Measurements from ENCODE around the gene LAPTM5. TPM values are rescaled to one million over a fixed set of nuclear protein-coding genes. Genes with fewer than 3 reads are reported as not detected.

LAPTM5 gene
- total RNA-seq, 1 experiment from 2014 or later = 1.9 TPM

GRCh38 chr1:30731806-30732276 lies 25.7 kb downstream of the LAPTM5 start:
- in situ Hi-C loops (cut with HindIII; ENCODE audit: low pct_unique_long_range_greater_than_20kb, low sequenced_read_pairs) (no loop called here), intact Hi-C loops (cut with micrococcal nuclease; ENCODE audit: unreplicated experiment) (no loop called here)
- no peak for ATAC-seq
- Histone ChIP-seq H3K27ac (ENCODE audit: low read length) (no peak overlapping the region), H3K36me3 (ENCODE audit: control insufficient read depth, insufficient read depth, low read length) (no peaks in the 10 kb centered on the region), H3K4me1 (ENCODE audit: control insufficient read depth, insufficient read depth, low read length) (no peaks in the 10 kb centered on the region), H3K4me3 (ENCODE audit: low read depth in 2 of 2, low read length in 2 of 2) (no peak overlapping the region), H3K27me3 (ENCODE audit: control insufficient read depth, insufficient read depth, low read length) (no peaks in the 10 kb centered on the region), H3K9me3 (ENCODE audit: control insufficient read depth, insufficient read depth, low read depth, low read length) (no peaks in the 10 kb centered on the region)
- no TSS peak for BruUV-seq (replicated peaks)
- CTCF ChIA-PET = no interaction called here
- TF ChIP-seq REST (IDR thresholded peaks at IDR 0.05; ENCODE audit: insufficient read depth in 1 of 2, low read depth in 2 of 2, low read length in 1 of 2) = no peak
- no peak for TF ChIP-seq CTCF (IDR thresholded peaks at IDR 0.05)
- no peak for TF ChIP-seq TCF7L2 (IDR thresholded peaks at IDR 0.05; ENCODE audit: low read depth, low read length)
- no peak for TF ChIP-seq POLR2AphosphoS5 (IDR thresholded peaks at IDR 0.05; ENCODE audit: low read depth, low read length)
- no peak for TF ChIP-seq SIN3A (IDR thresholded peaks at IDR 0.05; ENCODE audit: borderline replicate concordance, insufficient read depth, low read depth, low read length)
- POLR2A ChIA-PET = interaction anchor here (0.6 kb wide), 1 partner anchor 323 kb away, joined by 12 read pairs; no protein-coding TSS in a partner anchor
- DNase-seq (ENCODE audit: low read depth, low spot score) = no peak

GRCh38 chr1:30731109-30731805 lies 26.3 kb downstream of the LAPTM5 start:
- ATAC-seq (no peak), DNase-seq (ENCODE audit: low read depth, low spot score) (no peak)
- no TSS peak for BruUV-seq (replicated peaks)
- POLR2A ChIA-PET = interaction anchor here (0.6 kb wide), 1 partner anchor 323 kb away, joined by 12 read pairs; no protein-coding TSS in a partner anchor
- no peak for TF ChIP-seq TCF7L2 (IDR thresholded peaks at IDR 0.05; ENCODE audit: low read depth, low read length)
- TF ChIP-seq REST (IDR thresholded peaks at IDR 0.05; ENCODE audit: insufficient read depth in 1 of 2, low read depth in 2 of 2, low read length in 1 of 2) = no peak
- TF ChIP-seq SIN3A (IDR thresholded peaks at IDR 0.05; ENCODE audit: borderline replicate concordance, insufficient read depth, low read depth, low read length) = no peak
- no peak for TF ChIP-seq CTCF (IDR thresholded peaks at IDR 0.05)
- TF ChIP-seq POLR2AphosphoS5 (IDR thresholded peaks at IDR 0.05; ENCODE audit: low read depth, low read length) = no peak
- Histone ChIP-seq H3K9me3 (ENCODE audit: control insufficient read depth, insufficient read depth, low read depth, low read length) (no peaks in the 10 kb centered on the region), H3K4me3 (ENCODE audit: low read depth in 2 of 2, low read length in 2 of 2) (no peak overlapping the region), H3K27me3 (ENCODE audit: control insufficient read depth, insufficient read depth, low read length) (no peaks in the 10 kb centered on the region), H3K27ac (ENCODE audit: low read length) (no peak overlapping the region), H3K4me1 (ENCODE audit: control insufficient read depth, insufficient read depth, low read length) (no peaks in the 10 kb centered on the region), H3K36me3 (ENCODE audit: control insufficient read depth, insufficient read depth, low read length) (no peaks in the 10 kb centered on the region)
- intact Hi-C loops (cut with micrococcal nuclease; ENCODE audit: unreplicated experiment) = no loop called here
- CTCF ChIA-PET = no interaction called here
- in situ Hi-C loops (cut with HindIII; ENCODE audit: low pct_unique_long_range_greater_than_20kb, low sequenced_read_pairs) = no loop called here
